Keratinocyte (primary cell): ENCODE data around the gene FLNA. TPM values are rescaled to one million over a fixed set of nuclear protein-coding genes. Genes with fewer than 3 reads are reported as not detected.

Source experiments
- DNase-seq: peaks from one replicate; pipeline ENCODE4 v3.0.0-alpha.2; 2011; ENCODE audit warnings: low read depth, missing footprints, low spot score
- FAIRE-seq: peaks from 2 replicates; lab custom pipeline; 2011; peaks lifted over from hg19 to GRCh38; lab: Jason Lieb, UNC
- H2AFZ ChIP-seq: 2 replicates; pipeline ENCODE4 v1.6.0; 2012; ENCODE audit warnings: low read length, control low read depth, inconsistent platforms; ENCODE audit not compliant: control insufficient read depth
- H3K27ac ChIP-seq: 2 replicates; pipeline ENCODE4 v1.5.1; 2011; ENCODE audit warnings: low read length; ENCODE audit not compliant: control insufficient read depth, insufficient read depth
- H3K27me3 ChIP-seq: 3 replicates; pipeline ENCODE4 v1.6.0; 2011; ENCODE audit warnings: low read length; ENCODE audit not compliant: control insufficient read depth, insufficient read depth; ENCODE audit errors: extremely low read depth
- H3K36me3 ChIP-seq, 2 experiments: 2 replicates in 1 of 2; 3 replicates in 1 of 2; pipeline ENCODE4 v1.5.1; 2011; ENCODE audit warnings: low read length in 2 of 2, mild to moderate bottlenecking in 1 of 2; ENCODE audit not compliant: control insufficient read depth in 2 of 2, insufficient read depth in 2 of 2; ENCODE audit errors: extremely low read depth in 1 of 2
- H3K4me1 ChIP-seq: 3 replicates; pipeline ENCODE4 v1.5.1; 2011; ENCODE audit warnings: low read length; ENCODE audit not compliant: control insufficient read depth, insufficient read depth; ENCODE audit errors: extremely low read depth
- H3K4me2 ChIP-seq: 3 replicates; pipeline ENCODE4 v1.6.0; 2011; ENCODE audit warnings: low read depth, low read length; ENCODE audit not compliant: control insufficient read depth, insufficient read depth; ENCODE audit errors: extremely low read depth
- H3K4me3 ChIP-seq, 3 experiments: fragments of 200-600 bp in 1 of 3; sonication (generic) in 1 of 3; 2 replicates in 2 of 3; 3 replicates in 1 of 3; pipeline ENCODE4 v1.5.1; 2011 to 2016; ENCODE audit warnings: low read length in 3 of 3, mild to moderate bottlenecking in 3 of 3, control low read depth in 2 of 3, inconsistent platforms in 1 of 3, low read depth in 1 of 3, mixed read lengths in 1 of 3, mixed run types in 1 of 3, moderate library complexity in 1 of 3; ENCODE audit not compliant: control insufficient read depth in 2 of 3, insufficient read depth in 2 of 3; ENCODE audit errors: extremely low read depth in 1 of 3
- H3K79me2 ChIP-seq: 2 replicates; pipeline ENCODE4 v1.6.0; 2012; ENCODE audit warnings: low read length; ENCODE audit not compliant: control insufficient read depth, insufficient read depth
- H3K9ac ChIP-seq: 3 replicates; pipeline ENCODE4 v1.6.0; 2011; ENCODE audit warnings: low read length; ENCODE audit not compliant: control insufficient read depth, insufficient read depth; ENCODE audit errors: extremely low read depth
- H3K9me1 ChIP-seq: 3 replicates; pipeline ENCODE4 v1.6.0; 2011; ENCODE audit warnings: low read length; ENCODE audit not compliant: control insufficient read depth, insufficient read depth; ENCODE audit errors: extremely low read depth
- H3K9me3 ChIP-seq: 2 replicates; pipeline ENCODE4 v1.5.1; 2012; ENCODE audit warnings: low read depth, low read length; ENCODE audit not compliant: control insufficient read depth
- H4K20me1 ChIP-seq: 3 replicates; pipeline ENCODE4 v1.6.0; 2011; ENCODE audit warnings: low read length; ENCODE audit not compliant: control insufficient read depth, insufficient read depth; ENCODE audit errors: extremely low read depth
- CTCF ChIP-seq, 3 experiments: IDR thresholded peaks in 1 of 3; conservative IDR thresholded peaks in 1 of 3; optimal IDR thresholded peaks in 1 of 3; 2 replicates in 2 of 3; 3 replicates in 1 of 3; pipeline versions ENCODE3 to v1.5.1; 2011; ENCODE audit warnings: low read length in 3 of 3, mild to moderate bottlenecking in 3 of 3, moderate library complexity in 2 of 3, control low read depth in 1 of 3, inconsistent platforms in 1 of 3; ENCODE audit not compliant: insufficient read depth in 2 of 3; ENCODE audit errors: extremely low read depth in 1 of 3
- EZH2 ChIP-seq: IDR thresholded peaks from one replicate; pipeline ENCODE4 v1.6.1; 2012; ENCODE audit warnings: inconsistent platforms, mild to moderate bottlenecking, low read length, moderate library complexity
- dilution Hi-C: fragments of 300-500 bp; cut with MboI; formaldehyde crosslinking; loops from one replicate; pipeline ENCODE4 v1.7.0; 2020; ENCODE audit warnings: low sequenced_read_pairs; ENCODE audit not compliant: extremely low pct_ligation_motif_present
- polyA minus RNA-seq, 3 experiments: library from RNA; depleted of rRNA, polyadenylated mRNA; stranded (reverse); fragments of >200 nt; gene quantifications; 1 replicate in 1 of 3; 2 replicates in 1 of 3; 3 replicates in 1 of 3; pipeline ENCODE4 v1.2.3, GENCODE V29; 2011
- polyA plus RNA-seq, 5 experiments: library from polyadenylated mRNA; depleted of rRNA in 3 of 5; stranded (reverse) in 3 of 5; stranded (forward) in 1 of 5; unstranded in 1 of 5; fragments of >200 nt; gene quantifications; 1 replicate in 1 of 5; 2 replicates in 3 of 5; 3 replicates in 1 of 5; pipeline versions ENCODE4 v1.2.1 to v1.2.3, GENCODE V29; 2011 to 2012; ENCODE audit warnings: missing spikeins in 2 of 5, low read depth in 1 of 5, low replicate concordance in 1 of 5

The FLNA gene
- polyA plus RNA-seq (245 to 536 TPM (median 343 TPM) in 3 replicates), polyA minus RNA-seq (1,978 to 4,803 TPM (median 1,982 TPM) in 3 replicates)
- polyA plus RNA-seq (2011; ENCODE audit: low read depth), result 485 TPM
- polyA plus RNA-seq (2011; cell fraction: cytosol; rRNA removed), result 280 and 468 TPM in 2 replicates
- polyA plus RNA-seq (2011; cell fraction: nucleus; rRNA removed), result 1,141 and 1,630 TPM in 2 replicates
- 394 and 1,275 TPM in 2 replicates for polyA plus RNA-seq (2012; ENCODE audit: low replicate concordance)
- 2,589 TPM for polyA minus RNA-seq (2011; cell fraction: cytosol; rRNA and poly(A)+ RNA removed)
- polyA minus RNA-seq (2011; cell fraction: nucleus; rRNA and poly(A)+ RNA removed), result 2,257 and 2,338 TPM in 2 replicates

- no peak for TF ChIP-seq CTCF (optimal IDR thresholded peaks at IDR 0.05 in 1 of 3, IDR thresholded peaks at IDR 0.05 in 1 of 3, conservative IDR thresholded peaks at IDR 0.05 in 1 of 3; ENCODE audit: extremely low read depth in 1 of 3, insufficient read depth in 2 of 3, low read length in 3 of 3)
- no peak for TF ChIP-seq EZH2
- H3K27me3 ChIP-seq, result no peaks in the 10 kb centered on the region
- peaks cover 2% of the 10 kb centered on the region for H3K9me3 ChIP-seq
- H3K79me2 ChIP-seq, result peaks cover 14% of the 10 kb centered on the region
- FAIRE-seq (no peak), DNase-seq (no peak)
- no peaks in the 10 kb centered on the region for H3K9me1 ChIP-seq
- peak within 1 kb of the TSS; percentile 46 for H3K9ac ChIP-seq
- H3K27ac ChIP-seq, result peak within 1 kb of the TSS; percentile 36
- peak within 1 kb of the TSS; percentile 6 to 56 (median 27) for H3K4me3 ChIP-seq
- peaks cover 27% of the 10 kb centered on the region for H3K4me1 ChIP-seq
- peak within 1 kb of the TSS; percentile 77 for H3K4me2 ChIP-seq
- H3K36me3 ChIP-seq, result peaks cover 0 to 2% of the 10 kb centered on the region in 2 experiments
- H4K20me1 ChIP-seq, result no peaks in the 10 kb centered on the region
- H2AFZ ChIP-seq, result no peak within 1 kb of the TSS
- dilution Hi-C loops, result no loop called here
Measured at GRCh38 chrX:154374313-154375155, at the start of gene FLNA. FLNA (minus strand) TSS chrX:154374634; CDS start chrX:154371245, 3,389 bp downstream.

DNA sequence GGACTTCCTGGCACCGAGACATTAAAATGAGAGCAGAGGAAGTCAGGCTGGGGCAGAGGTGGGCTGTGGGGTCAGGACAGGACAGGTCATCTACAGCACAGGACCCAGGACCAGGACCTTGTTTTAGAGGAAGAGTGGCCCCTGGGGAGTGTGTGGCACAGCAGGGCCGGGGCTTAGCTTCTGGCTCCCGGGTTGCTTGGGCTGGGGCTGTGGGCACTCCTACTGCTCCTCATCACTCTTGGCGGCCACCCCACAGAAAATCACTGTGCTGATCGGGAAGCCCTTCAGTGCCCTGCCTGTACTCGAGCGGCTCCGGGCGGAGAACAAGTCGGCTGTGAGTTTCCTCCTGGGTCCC lies 45.9 kb upstream of the FLNA start:
- no peak overlapping the region for H3K4me3 ChIP-seq
- no peaks in the 10 kb centered on the region for H4K20me1 ChIP-seq
- dilution Hi-C loops, result no loop called here
- FAIRE-seq (no peak), DNase-seq (no peak)
- no peaks in the 10 kb centered on the region for H3K9me3 ChIP-seq
- H3K9ac ChIP-seq, result no peak overlapping the region
- no peak overlapping the region for H3K4me2 ChIP-seq
- no peaks in the 10 kb centered on the region for H3K4me1 ChIP-seq
- TF ChIP-seq EZH2 (no peak), CTCF (optimal IDR thresholded peaks at IDR 0.05 in 1 of 3, IDR thresholded peaks at IDR 0.05 in 1 of 3, conservative IDR thresholded peaks at IDR 0.05 in 1 of 3; ENCODE audit: extremely low read depth in 1 of 3, insufficient read depth in 2 of 3, low read length in 3 of 3) (no peak)
- H3K27me3 ChIP-seq, result no peaks in the 10 kb centered on the region
- H3K36me3 ChIP-seq, result peaks cover 0 to 4% of the 10 kb centered on the region in 2 experiments
- H2AFZ ChIP-seq, result no peak overlapping the region
- no peaks in the 10 kb centered on the region for H3K79me2 ChIP-seq
- H3K27ac ChIP-seq, result no peak overlapping the region
- H3K9me1 ChIP-seq, result no peaks in the 10 kb centered on the region
